ENCODE results near the gene BRPF1. TPM values are rescaled to one million over a fixed set of nuclear protein-coding genes. Genes with fewer than 3 reads are reported as not detected.
A peak's percentile ranks its signal among the peaks of the same experiment; 100 is the strongest.

BRPF1 gene
- total RNA-seq, 1 experiment from 2014 or later = 21.4 TPM

DNA sequence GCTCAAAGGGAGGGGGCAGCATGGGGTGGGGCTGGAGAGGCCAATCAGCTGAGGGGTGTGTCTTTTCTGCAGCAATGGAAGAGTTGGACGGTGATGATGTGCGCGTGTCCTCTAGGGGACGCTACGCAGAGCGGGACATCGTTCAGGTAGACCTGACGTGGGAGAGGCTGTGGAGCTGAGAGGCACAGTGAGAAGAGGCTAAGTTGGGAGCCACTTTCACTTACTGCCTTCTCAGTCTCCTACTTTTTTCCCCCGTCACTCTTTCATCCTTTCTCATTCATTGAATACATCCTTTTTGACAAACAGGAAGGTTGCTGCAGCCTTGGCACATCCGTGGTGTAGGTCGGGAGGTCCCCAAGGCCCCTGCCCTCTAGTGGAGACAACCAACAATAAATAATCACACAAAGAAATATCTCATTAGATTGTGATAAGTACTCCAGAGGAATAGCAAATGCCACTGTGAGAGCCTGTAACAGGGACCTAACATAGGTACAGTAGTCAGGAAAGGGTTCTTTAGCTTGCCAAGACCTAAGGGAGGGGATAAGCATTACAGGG, 4.4 kb upstream of the BRPF1 start:
- ChIA-PET CTCF (interaction anchor here (0.6 to 1.5 kb wide), 7 partner anchors 11 to 723 kb away, joined by 3 to 15 read pairs (median 5); partner anchors contain the start of gene OGG1), POLR2A (no interaction called here)
- peaks cover under 1% of the 10 kb centered on the region for H3K36me3 Mint-ChIP-seq (ENCODE audit: insufficient read depth, unreplicated experiment)
- H3K27ac Mint-ChIP-seq (ENCODE audit: low read depth, unreplicated experiment) = no peak overlapping the region
- intact Hi-C loops (cut with micrococcal nuclease) = no loop called here
- no peak overlapping the region for H3K4me3 Mint-ChIP-seq (ENCODE audit: unreplicated experiment)
- peaks cover 16% of the 10 kb centered on the region for H3K4me1 Mint-ChIP-seq (ENCODE audit: insufficient read depth, unreplicated experiment)
- H3K27me3 Mint-ChIP-seq (ENCODE audit: insufficient read depth, unreplicated experiment) = peaks cover 28% of the 10 kb centered on the region
- no peaks in the 10 kb centered on the region for H3K9me3 Mint-ChIP-seq (ENCODE audit: unreplicated experiment)
- peak; percentile 34 for DNase-seq (ENCODE audit: unreplicated experiment)
- no peak for TF ChIP-seq CTCF (IDR thresholded peaks at IDR 0.05; ENCODE audit: unreplicated experiment)
- no TSS peak for BruUV-seq (replicated peaks)

GRCh38 chr3:9727743-9728142, 3.8 kb upstream of the BRPF1 start:
- Mint-ChIP-seq H3K36me3 (ENCODE audit: insufficient read depth, unreplicated experiment) (peaks cover 6% of the 10 kb centered on the region), H3K4me1 (ENCODE audit: insufficient read depth, unreplicated experiment) (peaks cover 22% of the 10 kb centered on the region), H3K27me3 (ENCODE audit: insufficient read depth, unreplicated experiment) (peaks cover 23% of the 10 kb centered on the region), H3K27ac (ENCODE audit: low read depth, unreplicated experiment) (no peak overlapping the region), H3K9me3 (ENCODE audit: unreplicated experiment) (no peaks in the 10 kb centered on the region), H3K4me3 (ENCODE audit: unreplicated experiment) (no peak overlapping the region)
- intact Hi-C loops (cut with micrococcal nuclease) = no loop called here
- TF ChIP-seq CTCF (IDR thresholded peaks at IDR 0.05; ENCODE audit: unreplicated experiment) = no peak
- no TSS peak for BruUV-seq (replicated peaks)
- DNase-seq (ENCODE audit: unreplicated experiment) = peak; percentile 28
- CTCF ChIA-PET = interaction anchor here (0.6 to 1.5 kb wide), 5 partner anchors 12 to 689 kb away, joined by 3 to 15 read pairs (median 5); partner anchors contain the start of gene OGG1
- POLR2A ChIA-PET = no interaction called here

DNA sequence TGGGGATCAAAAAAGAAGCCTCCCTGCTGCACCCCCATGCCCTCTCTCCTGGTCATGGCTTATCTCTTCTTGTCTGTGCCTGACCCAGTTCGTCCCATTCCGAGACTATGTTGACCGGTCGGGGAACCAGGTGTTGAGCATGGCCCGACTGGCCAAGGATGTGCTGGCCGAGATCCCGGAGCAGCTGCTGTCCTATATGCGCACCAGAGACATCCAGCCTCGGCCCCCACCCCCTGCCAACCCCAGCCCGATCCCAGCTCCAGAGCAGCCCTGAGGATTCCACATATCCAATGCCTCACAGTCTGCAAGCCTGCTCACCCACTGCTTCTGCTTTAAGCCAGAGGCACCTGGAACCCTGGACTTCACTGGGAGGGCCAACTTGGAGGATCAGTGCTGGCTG, 2.1 kb upstream of the BRPF1 start:
- no peak for DNase-seq (ENCODE audit: unreplicated experiment)
- Mint-ChIP-seq H3K4me1 (ENCODE audit: insufficient read depth, unreplicated experiment) (peaks cover 35% of the 10 kb centered on the region), H3K36me3 (ENCODE audit: insufficient read depth, unreplicated experiment) (peaks cover 15% of the 10 kb centered on the region), H3K27ac (ENCODE audit: low read depth, unreplicated experiment) (no peak overlapping the region), H3K27me3 (ENCODE audit: insufficient read depth, unreplicated experiment) (peaks cover 6% of the 10 kb centered on the region), H3K9me3 (ENCODE audit: unreplicated experiment) (no peaks in the 10 kb centered on the region), H3K4me3 (ENCODE audit: unreplicated experiment) (no peak overlapping the region)
- POLR2A ChIA-PET = interaction anchor here (2.6 kb wide), 1 partner anchor 21 kb away, joined by 41 read pairs; the partner anchor contains the start of gene OGG1
- no peak for TF ChIP-seq CTCF (IDR thresholded peaks at IDR 0.05; ENCODE audit: unreplicated experiment)
- intact Hi-C loops (cut with micrococcal nuclease) = no loop called here
- BruUV-seq (replicated peaks) = no TSS peak
- CTCF ChIA-PET = interaction anchor here (0.6 to 1.6 kb wide), 4 partner anchors 14 to 72 kb away, joined by 4 to 5 read pairs (median 4); partner anchors contain the start of gene OGG1

DNA sequence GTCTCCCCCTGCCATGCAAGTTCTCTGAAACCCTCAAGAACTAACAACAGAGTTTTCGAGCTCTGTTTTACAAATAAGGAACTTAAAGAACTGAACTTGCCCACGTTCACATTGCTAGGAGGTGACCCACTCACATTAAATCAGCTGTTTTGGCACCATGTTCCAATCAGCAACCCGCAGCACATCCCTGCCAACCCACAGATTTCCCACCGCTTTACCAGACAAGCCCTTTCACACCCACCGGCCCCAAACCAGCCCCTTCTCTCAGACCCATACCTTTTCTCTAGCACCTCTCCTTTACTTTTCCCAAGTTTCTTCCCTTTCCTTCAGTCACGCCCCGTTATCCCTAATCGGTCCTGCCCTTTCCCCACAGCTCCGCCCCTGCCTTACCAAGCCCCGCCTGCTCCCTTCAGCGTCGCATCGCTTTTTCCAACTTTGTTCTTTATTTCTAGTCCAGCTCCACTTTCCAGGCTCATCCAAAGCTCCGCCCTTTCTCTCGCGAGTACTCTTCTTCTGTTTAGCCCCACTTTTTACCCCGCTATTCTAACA, 804 bp upstream of the BRPF1 start:
- ChIA-PET CTCF (interaction anchor here (0.6 to 2.6 kb wide), 9 partner anchors 8 to 377 kb away, joined by 3 to 12 read pairs (median 3); partner anchors contain the start of gene OGG1), POLR2A (interaction anchor here (0.9 to 3.8 kb wide), 15 partner anchors 8 to 368 kb away, joined by 3 to 41 read pairs (median 4); partner anchors contain the start of genes ARPC4, MTMR14, OGG1 and TADA3)
- H3K27me3 Mint-ChIP-seq (ENCODE audit: insufficient read depth, unreplicated experiment) = no peaks in the 10 kb centered on the region
- intact Hi-C loops (cut with micrococcal nuclease) = no loop called here
- H3K9me3 Mint-ChIP-seq (ENCODE audit: unreplicated experiment) = no peaks in the 10 kb centered on the region
- peaks cover 35% of the 10 kb centered on the region for H3K4me1 Mint-ChIP-seq (ENCODE audit: insufficient read depth, unreplicated experiment)
- peak overlapping the region; percentile 76 for H3K4me3 Mint-ChIP-seq (ENCODE audit: unreplicated experiment)
- DNase-seq (ENCODE audit: unreplicated experiment) = no peak
- BruUV-seq (replicated peaks) = no TSS peak
- no peak for TF ChIP-seq CTCF (IDR thresholded peaks at IDR 0.05; ENCODE audit: unreplicated experiment)
- H3K36me3 Mint-ChIP-seq (ENCODE audit: insufficient read depth, unreplicated experiment) = peaks cover 27% of the 10 kb centered on the region
- peak overlapping the region; percentile 98 for H3K27ac Mint-ChIP-seq (ENCODE audit: low read depth, unreplicated experiment)

Data from MCF 10A (cell line).